HG02840 (cell line): ENCODE measurements around the gene FARP1.
A peak's percentile ranks its signal among the peaks of the same experiment; 100 is the strongest.

Experiments used
- ATAC-seq: cut with Tn5 transposase; IDR thresholded peaks from one replicate; pipeline ENCODE4 v1.9.1; 2021; ENCODE audit warnings: mild to moderate bottlenecking, moderate library complexity, moderate number of reproducible peaks; ENCODE audit not compliant: unreplicated experiment, low FRiP score

The FARP1 gene

GRCh38 chr13:98142380-98143156 lies at the start of gene FARP1:
FARP1 (plus strand) TSS chr13:98143094; CDS start chr13:98213243, 70,149 bp downstream.
- peak; percentile 57 for ATAC-seq

- ATAC-seq = no peak
Observed at GRCh38 chr13:98094678-98095266, 48.1 kb upstream of the FARP1 start.

- ATAC-seq = no peak
Observed at GRCh38 chr13:98096059-98096458, 46.8 kb upstream of the FARP1 start.

- ATAC-seq = no peak
Observed at GRCh38 chr13:98097749-98098148, 45.1 kb upstream of the FARP1 start.

GRCh38 chr13:98098516-98098915 lies 44.4 kb upstream of the FARP1 start:
- no peak for ATAC-seq

- ATAC-seq = no peak
Observed at GRCh38 chr13:98099627-98100026, 43.3 kb upstream of the FARP1 start.

- no peak for ATAC-seq
Observed at GRCh38 chr13:98100481-98100880, 42.4 kb upstream of the FARP1 start.

GRCh38 chr13:98103531-98103930 lies 39.4 kb upstream of the FARP1 start:
- ATAC-seq = no peak

GRCh38 chr13:98103942-98104880 lies 38.7 kb upstream of the FARP1 start:
- no peak for ATAC-seq

- ATAC-seq = no peak
Observed at GRCh38 chr13:98105929-98106336, 37.0 kb upstream of the FARP1 start.

GRCh38 chr13:98108341-98108740 lies 34.6 kb upstream of the FARP1 start:
- no peak for ATAC-seq

GRCh38 chr13:98109226-98109853 lies 33.6 kb upstream of the FARP1 start:
- ATAC-seq = no peak

- no peak for ATAC-seq
Observed at GRCh38 chr13:98110749-98111148, 32.1 kb upstream of the FARP1 start.

GRCh38 chr13:98111168-98112098 lies 31.5 kb upstream of the FARP1 start:
- no peak for ATAC-seq

- no peak for ATAC-seq
Observed at GRCh38 chr13:98112456-98112855, 30.4 kb upstream of the FARP1 start.

GRCh38 chr13:98118865-98119264 lies 24.0 kb upstream of the FARP1 start:
- no peak for ATAC-seq

GRCh38 chr13:98123176-98123575 lies 19.7 kb upstream of the FARP1 start:
- ATAC-seq = no peak

GRCh38 chr13:98129059-98129746 lies 13.7 kb upstream of the FARP1 start:
- no peak for ATAC-seq

- peak; percentile 67 for ATAC-seq
Observed at GRCh38 chr13:98133946-98134345, 8.9 kb upstream of the FARP1 start.
